Heart left ventricle (tissue), 16 donors: ENCODE results near the gene TMEM243. TPM values are rescaled to one million over a fixed set of nuclear protein-coding genes. Genes with fewer than 3 reads are reported as not detected.
A peak's percentile ranks its signal among the peaks of the same experiment; 100 is the strongest.

Experiments
- ATAC-seq, 4 donors: fragments of 200-7000 bp; cut with Tn5 transposase; one replicate each; pipeline ENCODE4 v1.9.1; 2020 to 2022; ENCODE audit warnings: moderate library complexity in 4 of 4, mild to moderate bottlenecking in 3 of 4, moderate number of reproducible peaks in 1 of 4
- DNase-seq, 5 donors: peaks; one replicate each; pipeline ENCODE4 v3.0.0-alpha.2; 2020
- H3K27ac ChIP-seq, 12 donors: fragments of 200-600 bp; sonication (generic) in 4 of 12; one replicate each; pipeline versions ENCODE4 v1.5.0 to v1.8.0; 2016 to 2022; ENCODE audit warnings: mild to moderate bottlenecking in 2 of 12
- H3K27me3 ChIP-seq, 9 donors: fragments of 200-600 bp; sonication (generic) in 2 of 9; one replicate each; pipeline versions ENCODE4 v1.5.1 to v1.8.0; 2016 to 2022; ENCODE audit warnings: mild to moderate bottlenecking in 3 of 9
- H3K36me3 ChIP-seq, 9 donors: fragments of 200-600 bp; sonication (generic) in 2 of 9; one replicate each; pipeline versions ENCODE4 v1.5.0 to v1.8.0; 2018 to 2022; ENCODE audit warnings: mild to moderate bottlenecking in 2 of 9
- H3K4me1 ChIP-seq, 12 donors: fragments of 200-600 bp; sonication (generic) in 4 of 12; one replicate each; pipeline versions ENCODE4 v1.5.0 to v1.8.0; 2016 to 2022; ENCODE audit warnings: mild to moderate bottlenecking in 3 of 12
- H3K4me3 ChIP-seq, 12 donors: fragments of 200-600 bp; sonication (generic) in 4 of 12; one replicate each; pipeline versions ENCODE4 v1.5.0 to v1.8.0; 2017 to 2022; ENCODE audit warnings: mild to moderate bottlenecking in 9 of 12, moderate library complexity in 4 of 12
- H3K9me3 ChIP-seq, 12 donors: fragments of 200-600 bp; sonication (generic) in 4 of 12; one replicate each; pipeline versions ENCODE4 v1.5.0 to v1.8.0; 2016 to 2022; ENCODE audit warnings: mild to moderate bottlenecking in 1 of 12
- POLR2A ChIP-seq, 2 donors: fragments of 450-650 bp; IDR thresholded peaks; one replicate each; pipeline ENCODE4 v1.6.1; 2017; ENCODE audit warnings: antibody characterized with exemption in 2 of 2, mild to moderate bottlenecking in 2 of 2, moderate library complexity in 2 of 2
- WGBS, 4 donors: extraction: QIAGEN DNeasy Blood & Tissue Kit in 2 of 4; methylation state at CpG; one replicate each; pipeline versions ENCODE4 v1.1.5 to v1.1.7; 2013 to 2018; 5-methylcytosine and 5-hydroxymethylcytosine counted together
- intact Hi-C, 10 donors: fragments of 100-400 bp; cut with DNase I; formaldehyde crosslinking; loops; one replicate each; pipeline versions ENCODE4 v1.11.1 to v1.14.2; 2022
- polyA plus RNA-seq, 2 donors: library from polyadenylated mRNA; stranded (reverse); fragments of 200-250 nt; gene quantifications; one replicate each; pipeline ENCODE4 v1.2.3, GENCODE V29; 2013
- total RNA-seq, 9 donors: library from RNA; depleted of rRNA in 2 of 9; stranded (reverse); fragments of >200 nt in 2 of 9; fragmentation: NEBNext Ultra II Directional in 3 of 9; extraction: Animal tissue kit (Norgen Biotek cat#: 25700) in 3 of 9; gene quantifications; one replicate each; pipeline versions ENCODE4 v1.1.0 to v1.2.4, GENCODE V29; 2016 to 2023
- TF ChIP-seq, protein P1 (sequence below), 12 donors: fragments of 200-600 bp; sonication (generic) in 4 of 12; IDR thresholded peaks; one replicate each; pipeline versions ENCODE4 v1.5.0 to v1.8.0; 2018 to 2022; ENCODE audit warnings: antibody characterized with exemption in 12 of 12, mild to moderate bottlenecking in 5 of 12
- donor health status: ischemic (EF 13 %, LVEDD 7.1; RV severe dilation, severe dysfunction).
- donor health status: healthy with polysubstance abuse.
- donor health status: DM: no; HTN: yes; CAD: no.
- donor health status: DM: no; HTN: no; CAD: no.
- donor health status: ischemic (EF 25% LVEDD 6.9; RV normal size, moderate dysfunction).
- donor health status: ischemic (EF 25% LVEDD 5.7; RV mildly dilated, moderate dysfunction).
- donor health status: healthy.
- donor health status: DM: yes; HTN: yes; CAD: no.
- donor health status: ischemic (EF 35%, LVEDD 5.7; RV mildly dilated, moderate dysfunction).
- donor health status: nonischemic (EF 11% LVEDD 7.7; RV severe dilation, severe dysfunction).
- donor health status: DM: yes; HTN: yes; CAD: no.
- donor health status: PGD.
- donor health status: ischemic (EF 29% LVEDD 5.4; RV normal size, mild dysfunction).
- donor health status: nonischemic (EF 23%, LVEDD 6.1; RV moderate dilation, normal function).

The TMEM243 gene
- total and polyA plus RNA-seq, 11 donors: 1.8 to 13.1 (median 7.0) TPM

DNA sequence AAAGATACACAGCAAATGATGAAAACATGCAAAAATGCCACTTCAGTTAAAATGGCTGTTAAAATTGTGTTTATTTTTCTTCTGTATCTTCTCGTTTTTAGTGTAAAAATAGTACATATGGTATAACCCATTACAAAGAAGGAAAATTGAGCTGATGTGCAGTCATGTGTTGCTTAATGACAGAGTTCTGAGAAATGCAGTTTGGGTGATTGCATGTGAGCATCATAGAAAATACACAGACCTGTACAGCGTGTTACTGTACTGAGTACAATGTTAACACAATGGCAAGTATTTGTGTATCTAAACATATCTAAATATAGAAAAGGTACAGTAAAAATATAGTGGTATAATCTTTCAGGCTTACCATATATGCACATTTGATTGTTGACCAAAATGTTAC, 60.0 kb downstream of the TMEM243 start:
- peak in 1 of 4 donors; percentile 28 for ATAC-seq
- Histone ChIP-seq H3K4me1 (peaks cover 7 to 53% (median 32%) of the 10 kb centered on the region in 12 donors), H3K4me3 (no peak overlapping the region), H3K27me3 (no peaks in the 10 kb centered on the region), H3K9me3 (no peaks in the 10 kb centered on the region), H3K36me3 (peaks cover 0 to 22% (median 17%) of the 10 kb centered on the region in 9 donors), H3K27ac (no peak overlapping the region)
- 63 to 70% (median 68%) methylated on average over 2 of the region's 2 CpGs for WGBS, 4 donors
- TF ChIP-seq, protein P1, sequence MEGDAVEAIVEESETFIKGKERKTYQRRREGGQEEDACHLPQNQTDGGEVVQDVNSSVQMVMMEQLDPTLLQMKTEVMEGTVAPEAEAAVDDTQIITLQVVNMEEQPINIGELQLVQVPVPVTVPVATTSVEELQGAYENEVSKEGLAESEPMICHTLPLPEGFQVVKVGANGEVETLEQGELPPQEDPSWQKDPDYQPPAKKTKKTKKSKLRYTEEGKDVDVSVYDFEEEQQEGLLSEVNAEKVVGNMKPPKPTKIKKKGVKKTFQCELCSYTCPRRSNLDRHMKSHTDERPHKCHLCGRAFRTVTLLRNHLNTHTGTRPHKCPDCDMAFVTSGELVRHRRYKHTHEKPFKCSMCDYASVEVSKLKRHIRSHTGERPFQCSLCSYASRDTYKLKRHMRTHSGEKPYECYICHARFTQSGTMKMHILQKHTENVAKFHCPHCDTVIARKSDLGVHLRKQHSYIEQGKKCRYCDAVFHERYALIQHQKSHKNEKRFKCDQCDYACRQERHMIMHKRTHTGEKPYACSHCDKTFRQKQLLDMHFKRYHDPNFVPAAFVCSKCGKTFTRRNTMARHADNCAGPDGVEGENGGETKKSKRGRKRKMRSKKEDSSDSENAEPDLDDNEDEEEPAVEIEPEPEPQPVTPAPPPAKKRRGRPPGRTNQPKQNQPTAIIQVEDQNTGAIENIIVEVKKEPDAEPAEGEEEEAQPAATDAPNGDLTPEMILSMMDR (IDR thresholded peaks at IDR 0.05): no peak
- no peak for TF ChIP-seq POLR2A (IDR thresholded peaks at IDR 0.05)
- no peak for DNase-seq
- intact Hi-C loops: loop anchor here in 4 of 10 donors (10.0 kb wide), 3 partner anchors 65 to 185 kb away; partner anchors contain the start of genes CROT (in 2 of the 4) and ELAPOR2 (in 1 of the 4)

DNA sequence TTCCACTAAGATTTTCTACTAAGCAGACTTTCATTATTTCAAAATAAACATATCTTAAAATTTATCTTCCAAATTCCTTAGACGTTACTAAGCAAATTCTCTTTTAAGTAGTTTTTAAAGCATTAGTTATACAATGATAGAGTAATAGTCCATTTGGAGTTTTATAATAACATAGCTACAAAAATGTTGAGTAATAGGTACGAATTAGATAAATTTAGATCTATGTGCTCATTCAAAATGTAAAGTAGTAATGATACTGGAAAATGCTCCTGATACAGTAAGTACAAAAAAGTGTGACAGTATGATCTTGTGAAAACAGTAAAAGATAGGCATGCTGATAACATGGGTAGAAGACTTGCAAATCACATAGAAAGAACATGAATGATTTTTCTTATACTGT, 62.8 kb downstream of the TMEM243 start:
- Histone ChIP-seq H3K27ac (peak overlapping the region in 1 of 12 donors; percentile 11), H3K9me3 (no peaks in the 10 kb centered on the region), H3K4me3 (no peak overlapping the region)

DNA sequence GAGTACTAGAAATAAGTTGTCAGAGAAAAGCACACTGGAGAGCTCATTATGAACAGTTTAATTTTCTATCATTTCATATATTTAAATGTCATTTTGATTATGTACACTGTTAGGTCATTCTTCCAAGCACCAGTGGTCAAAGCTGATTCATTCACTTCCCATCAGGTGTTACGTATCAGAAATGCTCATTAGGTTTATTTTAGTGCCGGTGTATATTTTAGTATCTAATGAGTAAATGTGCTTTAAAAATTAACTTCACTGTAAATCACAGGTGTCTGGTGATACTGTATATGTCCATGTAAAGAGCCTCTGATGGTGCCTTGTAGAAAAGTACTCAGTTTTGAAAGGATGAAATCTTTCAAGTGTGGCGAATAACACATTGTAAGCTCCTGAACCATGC, 63.7 kb downstream of the TMEM243 start:
- TF ChIP-seq, protein P1 (IDR thresholded peaks at IDR 0.05): no peak
- TF ChIP-seq POLR2A (IDR thresholded peaks at IDR 0.05): no peak

More for the DNA sequence above, 62.8 kb downstream of the TMEM243 start:
- TF ChIP-seq POLR2A (IDR thresholded peaks at IDR 0.05): no peak
- TF ChIP-seq, protein P1 (IDR thresholded peaks at IDR 0.05): no peak
- intact Hi-C loops: loop anchor here in 4 of 10 donors (10.0 kb wide), 3 partner anchors 68 to 188 kb away; partner anchors contain the start of genes CROT (in 2 of the 4) and ELAPOR2 (in 1 of the 4)
- Histone ChIP-seq H3K36me3 (peaks cover 0 to 6% (median 0%) of the 10 kb centered on the region in 9 donors), H3K4me1 (peaks cover 7 to 64% (median 44%) of the 10 kb centered on the region in 12 donors), H3K27me3 (no peaks in the 10 kb centered on the region)
- no peak for ATAC-seq
- 49 to 60% (median 57%) methylated on average over 2 of the region's 2 CpGs for WGBS, 4 donors
- DNase-seq: no peak

DNA sequence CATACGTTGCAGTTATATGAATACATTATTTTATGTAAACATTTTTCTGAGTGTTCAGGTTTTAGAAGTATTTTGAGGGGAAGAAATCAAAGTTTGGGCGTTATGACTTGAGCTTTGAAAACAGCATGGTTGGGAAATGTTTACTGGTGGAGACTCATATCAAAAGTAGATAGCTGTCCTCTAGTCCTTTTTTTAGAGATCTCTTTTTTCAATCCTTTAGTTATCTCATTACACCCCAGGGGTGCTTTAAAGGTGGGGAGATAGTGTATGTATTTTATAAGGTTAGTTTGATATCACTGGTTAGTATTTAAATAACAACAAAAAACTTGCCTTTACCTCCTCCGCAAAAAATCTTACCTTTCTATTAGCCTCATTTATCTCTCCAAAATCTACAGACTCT, 65.0 kb downstream of the TMEM243 start:
- 30 to 40% (median 37%) methylated on average over 3 of the region's 3 CpGs for WGBS, 4 donors
- no peak for ATAC-seq
- H3K9me3 ChIP-seq: no peaks in the 10 kb centered on the region
- H3K36me3 ChIP-seq: peaks cover 0 to 6% (median 0%) of the 10 kb centered on the region in 9 donors
- no peaks in the 10 kb centered on the region for H3K27me3 ChIP-seq
- H3K27ac ChIP-seq: peak overlapping the region in 2 of 12 donors; percentile 98 to 99
- intact Hi-C loops: loop anchor here in 8 of 10 donors (5.0 to 10.0 kb wide), 7 partner anchors 63 to 227 kb away; partner anchors contain the start of genes ELAPOR2 (in 4 of the 8), CROT (in 2 of the 8) and TMEM243 (in 2 of the 8)
- DNase-seq: no peak
- no peak for TF ChIP-seq POLR2A (IDR thresholded peaks at IDR 0.05)
- TF ChIP-seq, protein P1 (IDR thresholded peaks at IDR 0.05): no peak
- H3K4me3 ChIP-seq: peak overlapping the region in 9 of 12 donors; percentile 71 to 89 (median 80)
- H3K4me1 ChIP-seq: peaks cover 7 to 71% (median 46%) of the 10 kb centered on the region in 12 donors

More for the DNA sequence above, 63.7 kb downstream of the TMEM243 start:
- H3K36me3 ChIP-seq: peaks cover 0 to 6% (median 0%) of the 10 kb centered on the region in 9 donors
- intact Hi-C loops: loop anchor here in 4 of 10 donors (10.0 kb wide), 3 partner anchors 69 to 189 kb away; partner anchors contain the start of genes CROT (in 2 of the 4) and ELAPOR2 (in 1 of the 4)
- WGBS, 4 donors: 67 to 72% (median 70%) methylated on average over 3 of the region's 3 CpGs
- no peak for ATAC-seq
- no peaks in the 10 kb centered on the region for H3K9me3 ChIP-seq
- H3K27me3 ChIP-seq: no peaks in the 10 kb centered on the region
- peaks cover 7 to 73% (median 49%) of the 10 kb centered on the region in 12 donors for H3K4me1 ChIP-seq
- H3K27ac ChIP-seq: no peak overlapping the region
- DNase-seq: no peak
- H3K4me3 ChIP-seq: peak overlapping the region in 3 of 12 donors; percentile 8 to 76 (median 24)
